NCI-H82 treated with DMSO at 0.1 percent for 48 hours (cell line): ENCODE data around the gene THNSL1.

Source experiments
- DNase-seq: peaks from one replicate; lab custom pipeline; 2025; ENCODE audit not compliant: unreplicated experiment; lab: John Stamatoyannopoulos, UW

The THNSL1 gene

DNA sequence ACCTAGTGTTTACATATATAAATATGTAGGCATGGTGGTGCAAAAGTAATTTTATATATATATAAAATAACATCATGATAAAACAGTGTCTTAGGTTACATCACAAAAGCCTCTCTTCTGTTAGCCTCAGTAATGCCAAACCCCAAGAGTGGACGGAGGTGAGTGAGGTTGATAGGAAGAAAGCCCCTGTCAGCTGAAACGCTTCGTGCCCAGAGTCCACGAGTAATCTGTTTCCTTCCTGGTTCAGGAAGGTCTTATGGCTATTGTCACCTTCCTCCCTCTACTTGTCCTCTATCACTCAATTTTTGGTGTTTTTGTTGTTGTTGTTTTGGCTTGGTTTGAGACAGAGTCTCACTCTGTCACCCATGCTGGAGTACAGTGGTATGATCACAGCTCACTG is 41.5 kb downstream of the THNSL1 start:
- DNase-seq: no peak

- no peak for DNase-seq
Measured at GRCh38 chr10:25059990-25060389, 43.6 kb downstream of the THNSL1 start.

GRCh38 chr10:25061125-25061524 is 44.7 kb downstream of the THNSL1 start:
- DNase-seq: no peak

- no peak for DNase-seq
Measured at GRCh38 chr10:25061711-25062449, 45.5 kb downstream of the THNSL1 start.

- no peak for DNase-seq
Measured at GRCh38 chr10:25063157-25063556, 46.7 kb downstream of the THNSL1 start.

DNA sequence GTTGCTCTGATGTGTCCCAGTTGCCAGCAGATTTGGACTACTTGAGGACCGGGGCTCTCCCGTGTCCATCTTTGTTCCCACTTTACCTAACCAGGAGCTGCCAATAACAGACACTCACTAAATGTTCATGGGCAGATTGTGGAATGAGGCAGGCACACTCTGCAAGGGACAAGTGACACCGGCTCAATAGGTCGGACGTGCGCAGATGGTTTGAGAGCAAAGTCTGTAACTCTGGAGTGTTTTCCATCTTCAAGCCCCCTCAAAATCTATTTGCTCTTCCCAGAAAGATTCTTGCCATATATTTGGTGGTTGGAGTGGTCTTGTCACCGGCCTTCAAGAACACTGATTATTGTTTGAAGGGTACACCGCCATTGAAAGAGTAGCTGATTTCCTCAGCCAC is 47.2 kb downstream of the THNSL1 start:
- no peak for DNase-seq

- no peak for DNase-seq
Measured at GRCh38 chr10:25064401-25064800, 48.0 kb downstream of the THNSL1 start.

DNA sequence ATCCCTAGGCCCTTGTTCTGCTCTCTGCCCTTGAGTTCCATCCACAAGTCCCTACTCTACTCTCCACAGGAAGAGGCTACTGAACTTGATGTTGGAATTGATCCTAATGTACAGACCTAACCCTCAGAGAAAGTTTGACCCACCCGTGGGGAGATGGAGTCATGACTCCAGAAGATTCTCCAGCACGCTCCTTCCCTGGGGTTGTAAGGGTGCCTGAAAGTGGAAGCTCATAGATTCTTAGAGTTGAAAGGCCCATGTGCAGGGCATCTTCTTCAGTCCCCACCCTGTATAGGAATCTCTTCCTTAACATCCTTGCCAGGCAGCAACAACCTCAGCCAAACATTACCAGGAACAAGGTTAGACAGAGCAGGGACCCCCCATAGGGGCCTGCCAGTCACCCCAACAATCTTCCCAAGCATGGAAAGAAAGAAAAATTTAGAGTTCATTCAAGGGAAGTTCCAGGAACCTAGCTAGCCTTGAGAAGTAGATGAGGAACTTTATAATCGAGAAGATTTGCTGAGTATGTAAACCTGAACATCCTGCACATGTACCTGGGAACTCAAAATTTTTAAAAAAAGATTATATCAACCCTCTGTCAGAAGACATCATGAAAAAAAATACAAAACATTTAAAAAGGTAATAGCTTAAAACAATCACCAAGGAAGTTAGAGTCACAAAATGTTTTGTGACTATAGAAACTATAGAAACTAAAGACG is 49.5 kb downstream of the THNSL1 start:
- DNase-seq: no peak

DNA sequence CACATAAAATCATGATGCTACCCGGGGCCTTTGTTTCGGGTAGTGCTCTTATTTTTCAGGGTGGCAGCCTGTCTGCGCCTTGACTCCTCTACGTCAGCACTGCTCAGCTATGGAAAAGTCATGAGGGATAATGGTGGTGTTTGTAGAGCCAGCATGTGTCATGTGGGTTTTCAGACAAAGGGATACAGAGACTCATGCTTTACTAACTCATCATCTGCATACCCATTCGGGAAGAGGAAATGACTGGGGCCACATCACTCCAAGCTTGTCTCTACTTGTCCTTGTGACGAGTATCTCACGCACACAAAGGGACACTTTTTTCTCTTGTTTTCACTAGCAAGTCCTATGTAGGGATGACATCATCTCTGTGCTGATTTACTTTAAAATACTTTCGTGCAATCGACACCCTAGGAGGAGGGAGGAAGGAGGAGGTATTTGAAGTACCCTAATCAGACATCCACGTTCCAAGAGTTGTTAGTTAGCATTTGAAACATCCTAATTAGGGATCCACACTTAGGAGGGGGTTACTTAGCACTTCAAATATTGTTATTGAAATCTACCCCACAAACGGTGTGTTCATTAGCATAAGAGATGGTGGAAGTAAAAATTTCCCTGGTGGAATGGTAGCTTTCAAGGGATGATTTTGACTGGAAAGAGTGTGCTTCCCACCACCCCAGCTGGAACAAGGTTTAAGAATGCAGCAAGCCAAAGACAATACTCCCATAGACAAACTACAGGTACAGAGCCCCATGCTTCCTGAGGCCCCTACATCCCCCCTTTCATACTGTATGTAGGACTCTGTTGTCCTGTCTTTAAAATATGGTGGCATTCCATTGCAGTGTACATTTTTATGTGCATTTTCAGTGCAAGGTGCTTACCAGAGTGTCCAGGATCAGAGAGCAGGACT is 52.0 kb downstream of the THNSL1 start:
- no peak for DNase-seq

DNA sequence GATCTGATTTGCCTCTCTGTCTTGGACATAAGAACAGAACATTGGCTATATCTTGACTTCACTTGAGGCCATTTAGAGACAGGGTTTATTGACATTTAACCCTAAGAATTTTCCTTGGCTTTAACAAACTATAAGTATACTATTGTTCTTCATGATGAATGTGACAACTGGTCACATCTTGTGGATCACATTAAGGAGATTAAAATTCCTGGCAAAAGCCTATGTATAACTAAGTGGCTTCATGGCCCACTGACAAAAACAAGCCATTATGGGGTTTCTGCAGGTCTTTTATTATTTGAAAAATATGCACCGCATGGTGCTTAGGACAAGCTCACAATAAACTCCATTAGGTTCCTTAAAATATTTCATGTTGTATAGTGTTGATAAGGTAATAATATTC is 54.8 kb downstream of the THNSL1 start:
- DNase-seq: no peak

DNA sequence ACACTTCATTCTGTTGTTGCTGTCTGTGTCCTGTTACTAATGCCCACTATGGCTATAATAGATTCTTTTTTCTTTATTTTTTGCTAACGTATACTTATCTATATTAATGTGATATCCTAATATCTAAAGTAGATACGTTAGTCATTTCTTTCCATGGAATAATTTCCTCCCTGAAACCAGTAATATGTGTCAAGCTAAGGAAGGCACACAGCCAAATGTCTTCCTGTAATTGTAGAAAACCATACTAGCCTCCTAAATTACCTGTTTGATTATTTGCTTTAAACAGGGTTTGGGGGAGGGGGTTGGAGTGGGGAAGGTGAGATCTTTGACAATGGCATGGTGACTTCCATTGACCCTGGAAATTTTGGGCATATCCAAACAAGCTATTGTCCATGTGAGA is 56.4 kb downstream of the THNSL1 start:
- no peak for DNase-seq

DNA sequence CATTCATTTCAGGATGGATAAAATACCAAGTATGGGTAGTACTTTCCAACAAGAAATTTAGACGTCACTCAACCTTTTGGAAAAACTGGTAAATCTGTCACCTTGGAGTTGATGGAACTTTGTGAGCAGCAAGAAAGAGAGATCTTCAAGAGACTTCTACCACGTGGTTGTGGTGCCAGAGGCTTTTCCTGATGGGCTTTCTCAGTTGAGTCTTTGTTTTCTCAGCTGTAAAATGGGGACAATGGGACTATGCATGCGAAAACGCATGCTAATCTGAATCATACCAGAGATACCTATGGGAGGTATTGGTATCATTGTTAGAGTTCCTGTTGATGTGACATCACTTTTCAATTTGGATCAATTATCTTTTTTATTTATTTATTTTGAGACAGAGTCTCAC is 59.4 kb downstream of the THNSL1 start:
- no peak for DNase-seq
